Cortex of kidney (tissue), 1 donor: Measurements from ENCODE around the gene FILIP1L.

ENCODE experiments used
- DNase-seq: peaks from one replicate; lab custom pipeline; 2025; lab: John Stamatoyannopoulos, UW

Gene FILIP1L

DNA sequence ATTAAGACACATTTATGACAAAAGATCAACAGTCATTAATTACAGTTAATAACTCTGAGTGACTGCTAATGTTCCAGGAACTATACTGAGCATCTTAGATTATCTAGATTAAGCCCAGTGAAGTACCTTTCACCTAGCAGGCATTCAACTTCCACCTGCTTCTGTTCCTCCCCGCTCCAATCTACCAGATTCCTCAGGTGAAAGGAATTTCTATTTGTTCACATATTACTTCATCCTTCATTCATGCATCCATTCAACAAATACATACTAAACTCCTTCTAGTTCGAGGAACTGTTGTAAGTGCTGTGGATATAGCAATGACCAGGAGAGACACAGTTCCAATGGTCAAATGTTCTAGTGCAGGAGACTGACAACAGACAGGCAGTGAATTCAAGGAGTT, 139.3 kb downstream of the FILIP1L start:
- DNase-seq = no peak

GRCh38 chr3:99972380-99973104, 141.8 kb downstream of the FILIP1L start:
- DNase-seq = no peak

DNA sequence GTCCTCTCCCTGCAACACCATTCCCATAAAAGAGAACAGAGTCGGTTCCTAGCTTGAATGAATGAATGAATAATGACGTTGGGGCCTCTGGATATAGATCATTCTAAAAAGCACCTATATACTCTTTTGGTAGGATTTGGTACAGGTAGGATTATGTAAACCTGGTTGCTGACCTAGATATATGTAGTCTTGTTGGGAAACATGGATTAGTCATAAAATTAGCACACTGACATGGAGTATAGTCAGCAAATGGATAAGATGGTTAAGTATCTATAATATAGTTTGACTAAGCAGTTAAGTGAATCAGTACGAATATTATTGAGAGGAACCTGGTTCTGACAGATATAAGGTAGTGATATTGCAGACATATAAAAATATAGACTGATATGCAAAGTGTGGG, 142.5 kb downstream of the FILIP1L start:
- DNase-seq = no peak

- no peak for DNase-seq
Observed at GRCh38 chr3:99970198-99970597, 144.1 kb downstream of the FILIP1L start.

- DNase-seq = no peak
Observed at GRCh38 chr3:99969136-99969535, 145.2 kb downstream of the FILIP1L start.

- DNase-seq = no peak
Observed at GRCh38 chr3:99967796-99968195, 146.5 kb downstream of the FILIP1L start.

GRCh38 chr3:99966662-99967416, 147.5 kb downstream of the FILIP1L start:
- DNase-seq = no peak

- no peak for DNase-seq
Observed at GRCh38 chr3:99965681-99966408, 148.5 kb downstream of the FILIP1L start.

DNA sequence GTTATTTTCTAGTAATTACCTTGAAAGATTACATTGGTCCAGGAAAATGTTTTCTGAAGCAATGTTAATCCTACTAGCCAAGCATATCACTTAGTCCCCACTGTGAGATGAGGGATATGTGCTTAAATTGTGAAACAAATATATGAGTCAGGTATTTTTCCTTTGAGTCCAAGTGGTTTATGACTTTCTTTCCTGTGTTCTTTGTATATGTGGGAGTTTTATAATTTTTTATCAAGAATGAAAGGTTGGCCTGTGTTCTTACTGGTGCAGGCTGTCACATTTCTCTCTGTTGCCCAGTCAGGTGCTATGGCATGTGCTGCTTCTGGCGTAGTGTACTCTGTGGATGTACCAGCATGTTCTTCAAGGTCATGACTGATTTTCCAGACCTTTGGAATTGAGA, 149.2 kb downstream of the FILIP1L start:
- DNase-seq = no peak

- no peak for DNase-seq
Observed at GRCh38 chr3:99962703-99963102, 151.6 kb downstream of the FILIP1L start.

GRCh38 chr3:99961756-99962515, 152.4 kb downstream of the FILIP1L start:
- DNase-seq = no peak

DNA sequence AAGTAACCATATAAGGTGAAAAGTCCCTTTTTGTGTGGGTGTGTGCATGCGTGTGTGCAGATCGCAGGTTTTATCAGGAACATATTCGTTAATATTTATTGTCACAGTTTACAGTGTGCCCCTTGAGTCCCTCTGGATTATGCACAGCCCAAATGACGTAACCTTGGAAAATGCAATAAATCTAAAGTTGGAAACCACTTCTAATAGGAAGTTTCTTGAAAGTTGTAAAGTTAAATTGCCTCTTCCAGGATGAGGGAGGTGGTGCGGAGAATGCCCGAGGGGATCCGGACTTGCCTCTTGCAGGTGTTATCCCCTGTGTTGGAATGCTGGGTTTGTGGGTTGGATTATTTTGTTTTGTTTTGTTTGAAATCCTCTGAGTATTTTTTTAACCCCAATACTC, 153.4 kb downstream of the FILIP1L start:
- no peak for DNase-seq

DNA sequence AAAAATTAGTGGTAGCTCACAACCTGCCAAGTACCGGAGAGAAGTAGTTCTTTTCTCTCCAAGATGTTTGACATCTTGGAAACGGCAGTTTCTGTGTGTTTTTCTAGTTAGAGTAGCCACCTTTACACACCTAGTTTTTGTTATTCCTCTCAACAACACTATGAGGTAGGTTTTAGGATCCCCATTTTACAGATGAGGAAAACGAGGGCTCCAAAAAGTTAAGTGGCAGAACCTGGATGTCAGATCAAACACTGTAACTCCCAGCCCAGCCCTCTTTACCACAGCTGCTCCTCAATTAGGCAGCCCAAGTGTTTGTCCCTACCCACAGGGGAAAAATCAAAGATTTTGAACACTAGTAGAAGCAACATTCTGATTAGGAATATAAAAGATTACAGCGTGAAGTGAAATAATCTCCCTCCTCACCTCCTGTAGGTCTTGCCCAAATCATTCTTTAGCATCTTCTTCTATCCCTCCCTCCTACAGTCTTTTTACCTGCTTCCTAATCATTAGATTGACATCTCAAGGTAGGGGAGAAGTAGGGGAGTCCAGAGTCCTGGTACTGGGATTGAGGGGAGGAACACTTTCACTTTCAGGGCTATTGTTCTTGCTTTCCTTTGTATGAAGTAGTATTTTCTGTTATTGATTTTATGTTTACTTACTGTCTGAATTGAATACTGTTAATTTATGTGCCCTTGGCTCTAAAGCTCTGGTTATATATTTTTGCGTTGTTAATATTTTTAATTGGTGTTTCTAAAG, 154.0 kb downstream of the FILIP1L start:
- no peak for DNase-seq

DNA sequence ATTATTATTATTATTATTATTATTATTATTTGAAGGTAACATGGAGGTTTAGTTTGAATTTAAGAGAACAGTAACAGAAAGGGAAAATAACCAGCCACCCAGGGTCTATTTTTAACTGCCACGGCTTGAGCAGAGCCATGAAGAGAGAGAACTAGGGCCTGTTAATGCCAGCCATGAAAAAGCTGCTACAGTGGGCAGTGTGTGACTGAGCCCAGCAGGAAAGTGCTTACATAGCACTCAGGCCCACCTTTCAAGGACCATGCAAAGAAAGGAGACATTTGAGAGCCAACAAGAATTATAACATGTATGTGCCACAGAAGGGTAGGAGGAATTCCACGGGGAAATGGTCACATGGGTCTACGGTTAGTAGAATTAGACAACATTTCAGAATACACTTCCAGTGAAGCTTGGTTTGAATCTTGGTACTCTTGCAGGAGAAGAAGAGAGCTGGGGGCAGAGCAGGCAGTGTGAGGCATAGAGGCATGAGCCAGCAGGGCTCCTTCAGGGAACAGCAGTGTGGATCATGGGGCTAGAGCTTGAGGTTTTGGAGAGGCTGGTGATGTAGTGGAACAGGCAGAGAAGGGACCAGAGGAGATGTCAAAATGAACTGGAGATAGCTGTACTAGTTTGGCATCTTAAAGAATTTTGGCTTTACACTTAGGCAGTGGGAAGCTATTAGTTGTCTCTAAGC, 155.9 kb downstream of the FILIP1L start:
- no peak for DNase-seq

DNA sequence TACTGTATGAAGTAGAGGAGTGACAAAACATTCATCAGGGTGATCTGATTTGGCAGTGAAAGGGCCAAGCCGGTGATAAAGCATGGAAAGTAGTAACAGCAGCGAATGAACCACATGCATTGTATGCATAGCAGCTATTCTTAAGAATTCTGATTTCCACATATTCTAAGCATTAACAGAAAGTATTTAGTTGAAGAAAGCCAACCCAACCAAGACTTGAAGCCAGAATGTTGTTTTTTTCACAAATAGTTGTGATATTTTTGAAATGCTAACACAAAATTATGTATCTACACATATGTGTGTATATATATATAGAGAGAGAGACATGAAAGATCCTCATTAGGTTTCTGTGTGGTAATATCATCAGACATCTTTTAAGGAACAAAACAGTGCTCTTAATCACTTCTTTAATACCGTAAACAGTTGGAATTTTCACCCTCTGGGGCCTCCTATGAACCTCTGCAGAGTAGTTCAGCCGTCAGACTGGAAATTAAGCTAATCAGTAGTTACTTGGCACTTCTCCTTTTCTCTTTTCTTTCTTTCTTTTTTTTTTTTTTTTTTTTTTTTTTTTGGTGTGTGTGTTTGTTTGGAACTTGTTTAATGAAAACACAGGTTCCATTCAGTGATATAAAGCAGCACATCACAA, 157.0 kb downstream of the FILIP1L start:
- DNase-seq = no peak

GRCh38 chr3:99955773-99956562, 158.3 kb downstream of the FILIP1L start:
- DNase-seq = no peak

DNA sequence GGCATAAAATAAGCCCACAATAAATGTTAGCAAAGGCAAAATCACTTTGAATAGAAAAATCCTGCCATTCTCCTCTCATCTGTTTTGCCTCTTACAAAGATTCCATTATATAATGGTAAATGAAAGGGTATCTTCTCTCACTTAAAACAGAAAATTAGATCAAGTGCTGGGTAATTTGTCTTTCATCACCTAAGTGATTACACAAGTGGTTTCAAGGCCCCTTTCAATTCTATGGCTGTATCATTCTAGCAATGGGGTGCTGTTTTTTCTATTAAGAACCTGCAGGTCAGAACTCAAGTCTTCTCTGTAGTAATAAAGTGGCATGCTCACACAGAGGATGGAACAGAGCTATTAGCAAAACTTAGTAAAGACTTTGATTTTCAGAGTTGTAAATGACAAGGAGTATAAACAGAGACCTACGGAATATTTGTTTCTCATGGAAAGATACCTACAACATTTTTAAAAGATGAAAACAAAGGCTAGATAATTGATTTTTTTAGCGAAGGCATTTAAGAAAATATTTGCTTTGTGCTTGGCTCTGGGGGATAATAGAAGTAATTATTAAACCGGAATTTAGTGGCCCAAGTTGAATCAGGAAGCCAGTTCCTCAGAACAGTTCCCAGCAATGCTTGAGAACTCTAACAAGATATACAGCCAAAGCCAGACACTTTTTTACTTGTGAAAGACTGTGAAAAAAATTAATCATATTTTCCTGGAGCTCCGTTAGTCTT, 159.2 kb downstream of the FILIP1L start:
- no peak for DNase-seq

DNA sequence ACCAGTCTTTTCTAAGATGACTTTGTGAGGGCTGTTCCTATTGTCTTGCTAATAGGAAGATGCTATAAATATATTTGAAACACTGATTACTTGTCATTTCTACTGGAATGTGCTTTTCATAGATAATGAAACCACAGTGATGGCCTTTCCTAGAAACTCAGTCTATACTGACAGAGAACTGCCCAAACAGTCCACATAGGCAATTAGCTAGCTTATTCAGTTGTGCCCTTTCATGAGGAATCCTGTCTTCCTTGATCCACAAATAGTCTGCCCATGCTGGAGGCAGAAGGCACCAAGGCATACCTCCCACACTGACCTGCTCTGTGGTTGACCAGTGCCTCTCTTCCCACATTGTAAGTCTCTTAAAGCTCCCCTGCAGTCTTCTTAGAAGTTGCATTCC, 160.7 kb downstream of the FILIP1L start:
- DNase-seq = no peak

DNA sequence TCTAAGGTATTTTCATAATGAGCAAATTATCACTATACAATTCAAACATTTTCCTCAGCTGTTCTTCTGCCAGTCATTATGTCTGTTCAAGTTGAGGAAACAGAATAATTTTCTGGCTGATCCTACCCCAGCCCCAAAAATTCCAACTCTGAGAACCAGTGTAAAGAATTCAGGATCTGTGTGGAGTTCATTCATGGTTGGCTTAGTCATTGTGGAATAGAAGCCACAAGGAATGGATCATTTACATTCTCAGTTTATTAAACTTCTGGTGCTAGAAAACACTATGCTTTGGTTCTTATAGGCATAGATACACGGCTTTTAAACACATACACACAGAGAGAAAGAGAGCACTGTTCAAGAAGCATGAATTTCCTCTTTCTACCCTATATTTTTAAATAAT, 162.0 kb downstream of the FILIP1L start:
- no peak for DNase-seq
